Measurements from ENCODE around the gene BBS4.
"Not testable (repeated sequence)": the region's sequence is repeated elsewhere in the genome, so short reads cannot be mapped to it uniquely, and the experiment has no call there.

Gene BBS4

GRCh38 chr15:72700076-72700475 lies 14.1 kb downstream of the BBS4 start:
- no peak for DNase-seq

GRCh38 chr15:72706266-72706665 lies 20.3 kb downstream of the BBS4 start:
- no peak for DNase-seq

GRCh38 chr15:72708551-72709303 lies 22.7 kb downstream of the BBS4 start:
- DNase-seq: not testable (repeated sequence)

- peak; percentile 65 for DNase-seq
Observed at GRCh38 chr15:72722071-72722696, 36.2 kb downstream of the BBS4 start.

- DNase-seq: no peak
Observed at GRCh38 chr15:72724028-72724427, 38.0 kb downstream of the BBS4 start.

- DNase-seq: no peak
Observed at GRCh38 chr15:72725446-72725845, 39.4 kb downstream of the BBS4 start.

GRCh38 chr15:72725851-72726250 lies 39.8 kb downstream of the BBS4 start:
- not testable (repeated sequence) for DNase-seq

GRCh38 chr15:72727154-72727553 lies 41.1 kb downstream of the BBS4 start:
- DNase-seq: no peak

GRCh38 chr15:72728249-72728648 lies 42.2 kb downstream of the BBS4 start:
- not testable (repeated sequence) for DNase-seq

- no peak for DNase-seq
Observed at GRCh38 chr15:72728821-72729220, 42.8 kb downstream of the BBS4 start.

- no peak for DNase-seq
Observed at GRCh38 chr15:72732086-72732485, 46.1 kb downstream of the BBS4 start.

GRCh38 chr15:72732516-72732915 lies 46.5 kb downstream of the BBS4 start:
- no peak for DNase-seq

GRCh38 chr15:72733941-72734738 lies 48.1 kb downstream of the BBS4 start:
- DNase-seq: no peak

- no peak for DNase-seq
Observed at GRCh38 chr15:72735111-72735510, 49.1 kb downstream of the BBS4 start.

- no peak for DNase-seq
Observed at GRCh38 chr15:72737061-72737460, 51.1 kb downstream of the BBS4 start.

GRCh38 chr15:72737723-72738122 lies 51.7 kb downstream of the BBS4 start:
- DNase-seq: no peak

- no peak for DNase-seq
Observed at GRCh38 chr15:72740219-72740618, 54.2 kb downstream of the BBS4 start.

- no peak for DNase-seq
Observed at GRCh38 chr15:72749700-72750099, 63.7 kb downstream of the BBS4 start.

- DNase-seq: no peak
Observed at GRCh38 chr15:72751751-72752455, 65.9 kb downstream of the BBS4 start.

- DNase-seq: no peak
Observed at GRCh38 chr15:72754096-72754495, 68.1 kb downstream of the BBS4 start.

- no peak for DNase-seq
Observed at GRCh38 chr15:72758182-72758581, 72.2 kb downstream of the BBS4 start.

- DNase-seq: no peak
Observed at GRCh38 chr15:72760590-72761260, 74.7 kb downstream of the BBS4 start.

GRCh38 chr15:72764656-72765055 lies 78.6 kb downstream of the BBS4 start:
- no peak for DNase-seq

Measured in activated CD8-positive, alpha-beta memory T cell treated with anti-CD3 and anti-CD28 coated beads, Interleukin-2, amount 50 U/mL, for 4 hours (primary cell).